NCI-H2107 treated with DMSO at 0.1 percent for 48 hours (cell line): ENCODE measurements around the gene PIWIL4.
A peak's percentile ranks its signal among the peaks of the same experiment; 100 is the strongest.

Experiments used
- DNase-seq: peaks from one replicate; lab custom pipeline; 2025; ENCODE audit not compliant: unreplicated experiment; lab: John Stamatoyannopoulos, UW

Gene PIWIL4

GRCh38 chr11:94567181-94567670, at the start of gene PIWIL4:
TSS of gene PIWIL4 (plus strand) at chr11:94567368. CDS start at chr11:94567519, 151 bp downstream.
- DNase-seq, result no peak

GRCh38 chr11:94518300-94518699, 48.9 kb upstream of the PIWIL4 start:
- DNase-seq, result no peak

GRCh38 chr11:94519478-94520084, 47.6 kb upstream of the PIWIL4 start:
- peak; percentile 22 for DNase-seq

- DNase-seq, result no peak
These were observed 45.5 kb upstream of the PIWIL4 start for GRCh38 chr11:94521684-94522083.

- no peak for DNase-seq
These were observed 42.8 kb upstream of the PIWIL4 start for GRCh38 chr11:94524341-94524740.

- no peak for DNase-seq
These were observed 41.4 kb upstream of the PIWIL4 start for GRCh38 chr11:94525546-94526324.

GRCh38 chr11:94526645-94527438, 40.3 kb upstream of the PIWIL4 start:
- DNase-seq, result no peak

GRCh38 chr11:94528551-94528950, 38.6 kb upstream of the PIWIL4 start:
- no peak for DNase-seq

GRCh38 chr11:94532211-94532610, 35.0 kb upstream of the PIWIL4 start:
- DNase-seq, result no peak

GRCh38 chr11:94533206-94533605, 34.0 kb upstream of the PIWIL4 start:
- no peak for DNase-seq

- no peak for DNase-seq
These were observed 33.2 kb upstream of the PIWIL4 start for GRCh38 chr11:94533696-94534630.

- DNase-seq, result no peak
These were observed 30.8 kb upstream of the PIWIL4 start for GRCh38 chr11:94536386-94536785.

GRCh38 chr11:94537031-94537600, 30.1 kb upstream of the PIWIL4 start:
- no peak for DNase-seq

- no peak for DNase-seq
These were observed 27.7 kb upstream of the PIWIL4 start for GRCh38 chr11:94539420-94539819.

- DNase-seq, result peak; percentile 35
These were observed 23.2 kb upstream of the PIWIL4 start, which contains the start of gene FUT4 for GRCh38 chr11:94543695-94544645. TSS of gene FUT4 (plus strand) at chr11:94543921. CDS start at chr11:94544134, 213 bp downstream.

- no peak for DNase-seq
These were observed 22.4 kb upstream of the PIWIL4 start for GRCh38 chr11:94544646-94545263.

GRCh38 chr11:94545264-94546161, 21.7 kb upstream of the PIWIL4 start:
- DNase-seq, result no peak

- DNase-seq, result no peak
These were observed 21.1 kb upstream of the PIWIL4 start for GRCh38 chr11:94546162-94546470.
